Epithelial cell of esophagus (primary cell): ENCODE results near the gene DYSF.

ENCODE experiments used
- DNase-seq: peaks from one replicate; pipeline ENCODE4 v3.0.0; 2010; ENCODE audit warnings: low read depth
- H3K4me3 ChIP-seq: 2 replicates; pipeline ENCODE4 v1.5.1; 2011; ENCODE audit warnings: mild to moderate bottlenecking, low read length, control low read depth
- TF ChIP-seq, protein P1 (sequence below): IDR thresholded peaks from 2 replicates; pipeline ENCODE4 v1.5.1; 2011; ENCODE audit warnings: low read depth, mild to moderate bottlenecking, low read length, control low read depth, inconsistent platforms; ENCODE audit not compliant: insufficient read depth; ENCODE audit errors: missing control alignments

DYSF gene

DNA sequence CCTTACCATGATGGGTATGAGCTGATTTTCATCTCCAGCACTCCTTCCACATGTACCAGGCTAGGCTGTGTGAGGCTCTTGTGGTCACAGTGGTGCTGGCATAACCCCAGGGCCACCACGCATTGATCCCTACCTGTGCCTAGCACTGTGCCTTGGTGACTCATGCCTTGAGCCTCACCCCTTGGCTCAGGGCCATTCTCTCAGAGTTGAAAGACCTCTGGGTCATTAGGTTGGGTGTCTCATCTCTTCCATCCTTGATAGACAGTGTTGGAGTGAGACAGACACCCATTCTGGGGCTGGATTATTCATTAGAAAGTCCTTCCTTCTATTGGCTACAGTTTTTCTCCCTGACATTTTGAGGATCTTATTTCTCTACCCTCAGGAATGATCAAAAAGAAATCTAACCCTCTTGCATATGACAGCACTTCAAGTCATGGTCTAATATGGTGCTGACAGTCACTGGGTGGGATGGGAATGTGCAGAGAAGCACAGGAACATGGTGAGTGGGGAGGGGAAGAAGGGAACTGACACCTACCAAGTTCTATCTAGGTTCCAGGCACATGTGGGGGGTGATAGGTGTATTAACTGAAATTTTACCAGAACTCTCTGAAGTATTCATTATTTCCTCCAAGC is 41.3 kb downstream of the DYSF start:
- TF ChIP-seq, protein P1, sequence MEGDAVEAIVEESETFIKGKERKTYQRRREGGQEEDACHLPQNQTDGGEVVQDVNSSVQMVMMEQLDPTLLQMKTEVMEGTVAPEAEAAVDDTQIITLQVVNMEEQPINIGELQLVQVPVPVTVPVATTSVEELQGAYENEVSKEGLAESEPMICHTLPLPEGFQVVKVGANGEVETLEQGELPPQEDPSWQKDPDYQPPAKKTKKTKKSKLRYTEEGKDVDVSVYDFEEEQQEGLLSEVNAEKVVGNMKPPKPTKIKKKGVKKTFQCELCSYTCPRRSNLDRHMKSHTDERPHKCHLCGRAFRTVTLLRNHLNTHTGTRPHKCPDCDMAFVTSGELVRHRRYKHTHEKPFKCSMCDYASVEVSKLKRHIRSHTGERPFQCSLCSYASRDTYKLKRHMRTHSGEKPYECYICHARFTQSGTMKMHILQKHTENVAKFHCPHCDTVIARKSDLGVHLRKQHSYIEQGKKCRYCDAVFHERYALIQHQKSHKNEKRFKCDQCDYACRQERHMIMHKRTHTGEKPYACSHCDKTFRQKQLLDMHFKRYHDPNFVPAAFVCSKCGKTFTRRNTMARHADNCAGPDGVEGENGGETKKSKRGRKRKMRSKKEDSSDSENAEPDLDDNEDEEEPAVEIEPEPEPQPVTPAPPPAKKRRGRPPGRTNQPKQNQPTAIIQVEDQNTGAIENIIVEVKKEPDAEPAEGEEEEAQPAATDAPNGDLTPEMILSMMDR = no peak
- H3K4me3 ChIP-seq = no peak overlapping the region
- DNase-seq = no peak

GRCh38 chr2:71496156-71496770 is 42.9 kb downstream of the DYSF start:
- DNase-seq = no peak
- H3K4me3 ChIP-seq = no peak overlapping the region
- TF ChIP-seq, protein P1 = no peak

DNA sequence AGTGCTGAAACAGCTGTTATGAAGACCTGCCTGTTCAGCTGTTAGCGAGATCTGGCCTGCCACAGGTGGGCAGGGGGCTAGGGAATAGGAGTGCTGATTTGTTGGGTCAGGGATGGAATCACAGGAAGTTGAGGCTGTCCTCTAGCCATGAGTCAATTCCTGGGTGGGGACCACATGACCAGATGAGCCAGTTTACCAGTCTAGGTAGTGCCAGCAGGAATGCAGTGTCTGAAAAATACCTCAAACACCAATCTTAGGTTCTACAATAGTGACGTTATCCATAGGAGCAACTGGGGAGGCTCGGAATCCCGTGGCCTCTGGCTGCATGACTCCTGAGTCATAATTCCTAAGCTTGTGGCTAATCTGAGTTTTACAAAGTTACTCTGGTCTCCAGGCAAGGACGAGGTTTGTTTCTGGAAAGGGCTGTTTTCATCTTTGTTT is 44.9 kb downstream of the DYSF start:
- TF ChIP-seq, protein P1 = no peak
- H3K4me3 ChIP-seq = no peak overlapping the region
- peak; percentile 99 for DNase-seq

GRCh38 chr2:71499691-71500090 is 46.3 kb downstream of the DYSF start:
- TF ChIP-seq, protein P1 = no peak
- no peak for DNase-seq
- H3K4me3 ChIP-seq = no peak overlapping the region

- no peak overlapping the region for H3K4me3 ChIP-seq
- DNase-seq = peak; percentile 44
- TF ChIP-seq, protein P1 = no peak
Measured at GRCh38 chr2:71500426-71501079, 47.2 kb downstream of the DYSF start.

- DNase-seq = no peak
- TF ChIP-seq, protein P1 = no peak
- H3K4me3 ChIP-seq = no peak overlapping the region
Measured at GRCh38 chr2:71502941-71503738, 49.8 kb downstream of the DYSF start.
